Endothelial cell of umbilical vein (primary cell): Measurements from ENCODE around the gene ZNF662.

Source experiments
- FOS ChIP-seq: IDR thresholded peaks from 2 replicates; pipeline ENCODE4 v1.6.1; 2011; ENCODE audit warnings: mild to moderate bottlenecking, low read length, moderate library complexity, borderline replicate concordance; ENCODE audit not compliant: insufficient read depth
- JUN ChIP-seq: IDR thresholded peaks from 2 replicates; pipeline ENCODE4 v1.6.1; 2011; ENCODE audit warnings: borderline replicate concordance, low read depth; ENCODE audit not compliant: insufficient read length, insufficient read depth
- MAX ChIP-seq: IDR thresholded peaks from 2 replicates; pipeline ENCODE4 v1.6.1; 2011; ENCODE audit not compliant: insufficient read depth, insufficient read length
- POLR2AphosphoS5 ChIP-seq: IDR thresholded peaks from 2 replicates; pipeline ENCODE4 v1.6.1; 2012; ENCODE audit warnings: low read depth, mild to moderate bottlenecking, control low read depth, low read length, moderate library complexity; ENCODE audit not compliant: insufficient read depth
- TF ChIP-seq, protein P1 (sequence below), 2 donors: IDR thresholded peaks; 1 replicate in 1 of 2; 2 replicates in 1 of 2; pipeline ENCODE4 v1.5.1; 2011; ENCODE audit warnings: low read length in 2 of 2, mild to moderate bottlenecking in 2 of 2, moderate library complexity in 2 of 2, control low read depth in 1 of 2, inconsistent platforms in 1 of 2, low read depth in 1 of 2; ENCODE audit not compliant: insufficient read depth in 1 of 2; ENCODE audit errors: extremely low read depth in 1 of 2

GRCh38 chr3:42880601-42881451 lies 25.1 kb upstream of the ZNF662 start:
- TF ChIP-seq, protein P1, sequence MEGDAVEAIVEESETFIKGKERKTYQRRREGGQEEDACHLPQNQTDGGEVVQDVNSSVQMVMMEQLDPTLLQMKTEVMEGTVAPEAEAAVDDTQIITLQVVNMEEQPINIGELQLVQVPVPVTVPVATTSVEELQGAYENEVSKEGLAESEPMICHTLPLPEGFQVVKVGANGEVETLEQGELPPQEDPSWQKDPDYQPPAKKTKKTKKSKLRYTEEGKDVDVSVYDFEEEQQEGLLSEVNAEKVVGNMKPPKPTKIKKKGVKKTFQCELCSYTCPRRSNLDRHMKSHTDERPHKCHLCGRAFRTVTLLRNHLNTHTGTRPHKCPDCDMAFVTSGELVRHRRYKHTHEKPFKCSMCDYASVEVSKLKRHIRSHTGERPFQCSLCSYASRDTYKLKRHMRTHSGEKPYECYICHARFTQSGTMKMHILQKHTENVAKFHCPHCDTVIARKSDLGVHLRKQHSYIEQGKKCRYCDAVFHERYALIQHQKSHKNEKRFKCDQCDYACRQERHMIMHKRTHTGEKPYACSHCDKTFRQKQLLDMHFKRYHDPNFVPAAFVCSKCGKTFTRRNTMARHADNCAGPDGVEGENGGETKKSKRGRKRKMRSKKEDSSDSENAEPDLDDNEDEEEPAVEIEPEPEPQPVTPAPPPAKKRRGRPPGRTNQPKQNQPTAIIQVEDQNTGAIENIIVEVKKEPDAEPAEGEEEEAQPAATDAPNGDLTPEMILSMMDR (IDR thresholded peaks at IDR 0.05; ENCODE audit: extremely low read depth in 1 of 2, insufficient read depth in 1 of 2, low read depth in 1 of 2, low read length in 2 of 2) = peak; percentile 88 to 94
- TF ChIP-seq JUN = no peak
- no peak for TF ChIP-seq MAX
- TF ChIP-seq FOS = no peak
- TF ChIP-seq POLR2AphosphoS5 = no peak
